ENCODE results near the gene FNDC3B. TPM values are rescaled to one million over a fixed set of nuclear protein-coding genes. Genes with fewer than 3 reads are reported as not detected.

FNDC3B gene
- total RNA-seq, 1 donor from 2014 or later: 79.2 TPM

- Mint-ChIP-seq H3K27ac (no peak overlapping the region), H3K36me3 (peaks cover 27% of the 10 kb centered on the region), H3K4me3 (no peak overlapping the region), H3K4me1 (ENCODE audit: unreplicated experiment) (peaks cover 38% of the 10 kb centered on the region), H3K27me3 (no peaks in the 10 kb centered on the region), H3K9me3 (no peaks in the 10 kb centered on the region)
- no peak for DNase-seq (ENCODE audit: extremely low spot score, unreplicated experiment)
- no peak for TF ChIP-seq CTCF (conservative IDR thresholded peaks at IDR 0.05)
Measured at GRCh38 chr3:172258624-172259023, 219.2 kb downstream of the FNDC3B start.

- Mint-ChIP-seq H3K4me3 (no peak overlapping the region), H3K4me1 (ENCODE audit: unreplicated experiment) (peaks cover 38% of the 10 kb centered on the region)
Measured at GRCh38 chr3:172259111-172259541, 219.7 kb downstream of the FNDC3B start.

DNA sequence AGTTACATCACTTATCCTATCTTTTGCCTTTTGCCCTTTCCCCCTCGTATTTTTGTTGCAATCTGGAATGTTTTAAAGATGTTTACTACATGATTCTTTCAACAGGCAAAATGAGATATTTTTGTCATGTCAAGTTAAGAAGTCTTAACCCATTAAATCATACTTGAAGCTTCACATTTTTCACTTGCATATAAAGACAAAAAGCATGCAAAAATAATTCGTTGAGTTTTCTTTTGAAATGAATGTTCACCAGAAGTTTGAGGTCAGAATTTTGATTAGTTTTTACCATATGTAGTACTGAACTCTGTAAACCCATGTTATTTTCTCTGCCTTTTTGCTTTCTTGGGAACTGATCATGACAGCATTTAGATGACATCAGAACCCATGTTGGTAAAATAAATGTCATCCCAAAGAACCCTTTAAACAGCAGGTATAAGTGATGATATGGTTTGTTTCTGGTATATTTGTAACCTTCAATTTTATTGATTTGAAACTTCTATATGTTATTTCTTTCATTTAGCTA is 220.4 kb downstream of the FNDC3B start:
- H3K4me3 Mint-ChIP-seq: no peak overlapping the region
- H3K36me3 Mint-ChIP-seq: peaks cover 26% of the 10 kb centered on the region
- DNase-seq (ENCODE audit: extremely low spot score, unreplicated experiment): no peak
- peak overlapping the region; percentile 46 for H3K27ac Mint-ChIP-seq
- H3K27me3 Mint-ChIP-seq: no peaks in the 10 kb centered on the region
- no peak for TF ChIP-seq CTCF (conservative IDR thresholded peaks at IDR 0.05)
- H3K4me1 Mint-ChIP-seq (ENCODE audit: unreplicated experiment): peaks cover 38% of the 10 kb centered on the region
- no peaks in the 10 kb centered on the region for H3K9me3 Mint-ChIP-seq

More at GRCh38 chr3:172259111-172259541, 219.7 kb downstream of the FNDC3B start:
- DNase-seq (ENCODE audit: extremely low spot score, unreplicated experiment): no peak
- Mint-ChIP-seq H3K27ac (no peak overlapping the region), H3K27me3 (no peaks in the 10 kb centered on the region), H3K9me3 (no peaks in the 10 kb centered on the region), H3K36me3 (peaks cover 29% of the 10 kb centered on the region)
- no peak for TF ChIP-seq CTCF (conservative IDR thresholded peaks at IDR 0.05)

DNA sequence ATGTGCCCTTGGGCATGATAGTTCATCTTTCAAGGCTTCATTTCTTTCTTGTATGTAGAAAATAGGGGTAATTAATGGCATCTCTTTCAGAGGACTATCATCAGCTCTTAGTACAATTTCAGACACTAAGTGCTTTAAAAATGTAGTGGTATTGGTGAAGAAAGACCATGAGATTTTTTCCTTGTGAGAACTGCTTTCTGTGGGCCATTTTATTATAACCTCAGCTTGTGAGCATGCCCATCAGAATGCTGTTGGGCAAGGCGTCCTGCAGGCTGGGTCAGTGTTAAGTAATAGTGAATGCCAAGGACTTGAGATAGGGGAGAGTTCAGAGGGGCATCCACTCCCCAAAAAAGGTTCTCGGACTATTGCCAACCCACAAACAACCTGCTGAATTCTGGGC is 221.0 kb downstream of the FNDC3B start:
- H3K27ac Mint-ChIP-seq: peak overlapping the region; percentile 46
- H3K4me1 Mint-ChIP-seq (ENCODE audit: unreplicated experiment): peaks cover 38% of the 10 kb centered on the region

DNA sequence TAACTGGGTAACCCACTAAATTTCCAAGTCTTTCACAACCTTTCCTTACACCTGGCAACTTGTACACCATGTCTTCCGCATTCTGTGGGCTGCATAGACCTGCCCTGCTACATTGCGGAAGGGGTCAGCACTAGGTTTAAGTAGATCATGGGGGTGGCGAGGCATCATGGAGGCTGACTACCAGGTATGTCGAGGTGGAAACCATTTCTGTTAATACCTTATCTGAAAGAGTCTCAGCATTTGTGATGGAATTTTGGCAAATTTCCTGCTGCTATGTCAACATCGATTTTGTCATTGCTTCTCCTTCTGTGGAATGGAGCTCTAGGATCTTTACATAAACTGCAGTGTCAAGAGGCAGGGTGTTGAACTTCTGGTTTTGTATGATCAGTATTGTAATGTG is 221.7 kb downstream of the FNDC3B start:
- no peak for DNase-seq (ENCODE audit: extremely low spot score, unreplicated experiment)
- Mint-ChIP-seq H3K27me3 (no peaks in the 10 kb centered on the region), H3K4me3 (no peak overlapping the region), H3K36me3 (peaks cover 25% of the 10 kb centered on the region), H3K9me3 (no peaks in the 10 kb centered on the region), H3K4me1 (ENCODE audit: unreplicated experiment) (peaks cover 38% of the 10 kb centered on the region), H3K27ac (no peak overlapping the region)
- no peak for TF ChIP-seq CTCF (conservative IDR thresholded peaks at IDR 0.05)

More for the DNA sequence above, 221.0 kb downstream of the FNDC3B start:
- no peak for TF ChIP-seq CTCF (conservative IDR thresholded peaks at IDR 0.05)
- no peaks in the 10 kb centered on the region for H3K27me3 Mint-ChIP-seq
- DNase-seq (ENCODE audit: extremely low spot score, unreplicated experiment): no peak
- no peaks in the 10 kb centered on the region for H3K9me3 Mint-ChIP-seq
- peaks cover 29% of the 10 kb centered on the region for H3K36me3 Mint-ChIP-seq
- H3K4me3 Mint-ChIP-seq: no peak overlapping the region

Measured in type B pancreatic cell (in vitro differentiated cells).